GM12878 (cell line): ENCODE measurements around the gene CD200R1. TPM values are rescaled to one million over a fixed set of nuclear protein-coding genes. Genes with fewer than 3 reads are reported as not detected.
A peak's percentile ranks its signal among the peaks of the same experiment; 100 is the strongest.

Experiments used
- ATF7 ChIP-seq: fragments of 450-650 bp; IDR thresholded peaks from 2 replicates; pipeline ENCODE4 v1.6.1; 2016; ENCODE audit warnings: low read depth, mild to moderate bottlenecking
- BACH1 ChIP-seq: fragments of 450-650 bp; IDR thresholded peaks from 2 replicates; pipeline ENCODE4 v1.6.1; 2017; ENCODE audit warnings: mild to moderate bottlenecking, borderline replicate concordance
- CHD4 ChIP-seq: fragments of 200-600 bp; sonication (generic); IDR thresholded peaks from 2 replicates; pipeline ENCODE4 v1.6.1; 2016; ENCODE audit warnings: mild to moderate bottlenecking
- DPF2 ChIP-seq: fragments of 450-650 bp; IDR thresholded peaks from 2 replicates; pipeline ENCODE4 v1.6.1; 2017; ENCODE audit warnings: mild to moderate bottlenecking
- HDAC2 ChIP-seq: fragments of 200-600 bp; sonication (generic); IDR thresholded peaks from 2 replicates; pipeline ENCODE4 v1.6.1; 2017
- IKZF2 ChIP-seq, 2 experiments: fragments of 450-650 bp; IDR thresholded peaks; 2 replicates each; pipeline ENCODE4 v1.6.1; 2017; ENCODE audit warnings: mild to moderate bottlenecking in 2 of 2, moderate library complexity in 2 of 2
- MTA2 ChIP-seq: fragments of 450-650 bp; IDR thresholded peaks from 2 replicates; pipeline ENCODE4 v1.6.1; 2016; ENCODE audit warnings: low read depth, mild to moderate bottlenecking, moderate library complexity
- NFYB ChIP-seq: IDR thresholded peaks from 2 replicates; pipeline ENCODE4 v1.6.1; 2011; ENCODE audit warnings: low read depth, mild to moderate bottlenecking, low read length, improper control_type of control experiment, moderate library complexity; ENCODE audit not compliant: insufficient read depth
- REST ChIP-seq: IDR thresholded peaks from 2 replicates; pipeline ENCODE4 v1.6.1; 2012; ENCODE audit warnings: mild to moderate bottlenecking, low read depth, low read length
- SMARCA5 ChIP-seq: fragments of 450-650 bp; IDR thresholded peaks from 2 replicates; pipeline ENCODE4 v1.6.1; 2017; ENCODE audit warnings: mild to moderate bottlenecking
- SMC3 ChIP-seq: IDR thresholded peaks from 2 replicates; pipeline ENCODE4 v1.6.1; 2011; ENCODE audit warnings: low read length, improper control_type of control experiment, borderline replicate concordance
- ZNF217 ChIP-seq: fragments of 450-650 bp; IDR thresholded peaks from 2 replicates; pipeline ENCODE4 v1.6.1; 2017; ENCODE audit warnings: antibody characterized with exemption, mild to moderate bottlenecking
- ZNF384 ChIP-seq: IDR thresholded peaks from 2 replicates; pipeline ENCODE4 v1.6.1; 2012; ENCODE audit warnings: low read depth, mild to moderate bottlenecking, low read length, improper control_type of control experiment, borderline replicate concordance
- polyA plus RNA-seq, 11 experiments: library from polyadenylated mRNA; depleted of rRNA in 4 of 11; unstranded in 6 of 11; stranded (reverse) in 5 of 11; fragments of >200 nt; fragmentation: Nextera tagmentation in 4 of 11; fragmentation: Illumina TruSeq in 1 of 11; extraction: Ambion mirVana in 4 of 11; extraction: Trizol in 1 of 11; gene quantifications; 1 replicate in 1 of 11; 2 replicates in 10 of 11; pipeline versions ENCODE4 v1.2.1 to v1.2.3, GENCODE V29; 2011 to 2016; ENCODE audit warnings: inconsistent platforms in 2 of 11, missing spikeins in 2 of 11, low read depth in 1 of 11
- total RNA-seq, 4 experiments: library from RNA; depleted of rRNA in 3 of 4; stranded (reverse); fragments of >200 nt in 3 of 4; fragmentation: Illumina TruSeq in 1 of 4; extraction: Trizol in 1 of 4; gene quantifications; 2 replicates each; pipeline versions ENCODE4 v1.2.1 to v1.2.3, GENCODE V29; 2013 to 2021
- TF ChIP-seq, protein P1 (sequence below): IDR thresholded peaks from 2 replicates; pipeline ENCODE4 v1.6.1; 2012; ENCODE audit warnings: low read depth, low read length, improper control_type of control experiment

CD200R1 gene
- total and polyA plus RNA-seq, 10 of the 15 experiments (the other 5 are each of a cell fraction or from before 2014, with no cell fraction given), result 0.15 to 1.1 (median 0.88) TPM

DNA sequence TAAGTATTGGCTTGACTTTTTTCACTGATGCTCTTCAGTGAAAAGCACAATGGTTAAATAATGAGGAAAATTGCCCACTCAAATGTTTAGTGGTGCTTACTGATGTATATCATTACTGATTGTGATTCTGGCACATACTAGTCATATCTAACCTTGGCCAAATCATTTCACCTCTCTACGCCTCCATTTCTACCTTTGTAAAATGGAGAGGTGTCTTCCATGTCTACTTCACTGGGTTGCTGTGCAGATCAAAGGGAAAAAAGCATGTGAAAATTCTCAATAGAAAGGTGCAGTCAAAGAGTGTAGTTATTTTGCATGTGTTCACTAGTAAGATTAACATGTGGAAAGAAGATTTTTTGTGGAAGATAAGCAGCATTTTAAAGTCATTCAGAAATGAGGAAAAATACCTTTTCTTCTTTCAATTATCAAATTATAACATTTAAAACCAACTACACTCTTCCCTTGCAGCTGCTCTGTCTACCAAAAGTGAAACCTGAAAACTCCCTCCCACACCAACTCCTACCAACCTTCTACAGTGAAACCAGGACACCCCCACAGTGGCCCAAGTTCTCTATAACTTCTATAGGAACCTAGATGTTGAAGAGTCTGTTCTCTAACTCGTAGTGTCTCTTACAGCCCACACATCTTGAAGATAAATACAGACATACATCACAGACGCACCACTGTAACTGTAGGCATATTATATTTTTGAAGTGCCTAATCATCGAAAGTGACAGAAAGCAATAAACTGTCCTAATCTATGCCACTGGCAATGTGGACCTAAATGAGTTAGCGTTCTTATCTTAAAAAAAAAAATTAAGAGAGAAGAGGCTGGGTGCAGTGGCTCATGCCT is 1.4 kb downstream of the CD200R1 start (continued):
- TF ChIP-seq, protein P1, sequence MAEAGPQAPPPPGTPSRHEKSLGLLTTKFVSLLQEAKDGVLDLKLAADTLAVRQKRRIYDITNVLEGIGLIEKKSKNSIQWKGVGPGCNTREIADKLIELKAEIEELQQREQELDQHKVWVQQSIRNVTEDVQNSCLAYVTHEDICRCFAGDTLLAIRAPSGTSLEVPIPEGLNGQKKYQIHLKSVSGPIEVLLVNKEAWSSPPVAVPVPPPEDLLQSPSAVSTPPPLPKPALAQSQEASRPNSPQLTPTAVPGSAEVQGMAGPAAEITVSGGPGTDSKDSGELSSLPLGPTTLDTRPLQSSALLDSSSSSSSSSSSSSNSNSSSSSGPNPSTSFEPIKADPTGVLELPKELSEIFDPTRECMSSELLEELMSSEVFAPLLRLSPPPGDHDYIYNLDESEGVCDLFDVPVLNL, result no peak
- TF ChIP-seq SMC3 (no peak), IKZF2 (IDR thresholded peaks at IDR 0.05) (peak; percentile 73 to 78), CHD4 (no peak), HDAC2 (no peak), NFYB (no peak), ATF7 (no peak; the same call in 1 of the 2 replicates), ZNF384 (no peak), BACH1 (no peak), DPF2 (peak; percentile 94), SMARCA5 (no peak; the same call in 1 of the 2 replicates), REST (no peak), ZNF217 (no peak), MTA2 (peak; percentile 90)
- TF ChIP-seq, all 136 proteins: peak for 41
